IPS DF 6.9 (cell line): ENCODE measurements around the gene TYRO3.
"Not testable (repeated sequence)": the region's sequence is repeated elsewhere in the genome, so short reads cannot be mapped to it uniquely, and the experiment has no call there.

ENCODE experiments used
- DNase-seq: peaks from one replicate; pipeline ENCODE4 v3.0.0-alpha.2; 2013; ENCODE audit warnings: low read depth, low spot score
- H3K27ac ChIP-seq: one replicate; pipeline ENCODE4 v1.5.1; 2013; ENCODE audit warnings: low read length, control low read depth
- H3K27me3 ChIP-seq: 2 replicates; pipeline ENCODE4 v1.6.1; 2013; ENCODE audit warnings: mild to moderate bottlenecking, low read length; ENCODE audit not compliant: control insufficient read depth, insufficient read depth
- H3K36me3 ChIP-seq: 2 replicates; pipeline ENCODE4 v1.6.1; 2013; ENCODE audit warnings: low read length; ENCODE audit not compliant: control insufficient read depth, insufficient read depth
- H3K4me1 ChIP-seq: 2 replicates; pipeline ENCODE4 v1.6.1; 2013; ENCODE audit warnings: low read length; ENCODE audit not compliant: control insufficient read depth, insufficient read depth
- H3K4me3 ChIP-seq: 2 replicates; pipeline ENCODE4 v1.5.1; 2013; ENCODE audit warnings: mild to moderate bottlenecking, low read length
- H3K9me3 ChIP-seq: 2 replicates; pipeline ENCODE4 v1.6.1; 2013; ENCODE audit warnings: low read length, inconsistent platforms; ENCODE audit not compliant: control insufficient read depth, insufficient read depth
- WGBS: extraction: QIAGEN DNeasy Blood & Tissue Kit; methylation state at CpG from one replicate; pipeline ENCODE4 v1.1.7; 2013; ENCODE audit warnings: mixed read lengths, missing lambda C conversion rate; ENCODE audit not compliant: insufficient read length, insufficient coverage; 5-methylcytosine and 5-hydroxymethylcytosine counted together

The TYRO3 gene

DNA sequence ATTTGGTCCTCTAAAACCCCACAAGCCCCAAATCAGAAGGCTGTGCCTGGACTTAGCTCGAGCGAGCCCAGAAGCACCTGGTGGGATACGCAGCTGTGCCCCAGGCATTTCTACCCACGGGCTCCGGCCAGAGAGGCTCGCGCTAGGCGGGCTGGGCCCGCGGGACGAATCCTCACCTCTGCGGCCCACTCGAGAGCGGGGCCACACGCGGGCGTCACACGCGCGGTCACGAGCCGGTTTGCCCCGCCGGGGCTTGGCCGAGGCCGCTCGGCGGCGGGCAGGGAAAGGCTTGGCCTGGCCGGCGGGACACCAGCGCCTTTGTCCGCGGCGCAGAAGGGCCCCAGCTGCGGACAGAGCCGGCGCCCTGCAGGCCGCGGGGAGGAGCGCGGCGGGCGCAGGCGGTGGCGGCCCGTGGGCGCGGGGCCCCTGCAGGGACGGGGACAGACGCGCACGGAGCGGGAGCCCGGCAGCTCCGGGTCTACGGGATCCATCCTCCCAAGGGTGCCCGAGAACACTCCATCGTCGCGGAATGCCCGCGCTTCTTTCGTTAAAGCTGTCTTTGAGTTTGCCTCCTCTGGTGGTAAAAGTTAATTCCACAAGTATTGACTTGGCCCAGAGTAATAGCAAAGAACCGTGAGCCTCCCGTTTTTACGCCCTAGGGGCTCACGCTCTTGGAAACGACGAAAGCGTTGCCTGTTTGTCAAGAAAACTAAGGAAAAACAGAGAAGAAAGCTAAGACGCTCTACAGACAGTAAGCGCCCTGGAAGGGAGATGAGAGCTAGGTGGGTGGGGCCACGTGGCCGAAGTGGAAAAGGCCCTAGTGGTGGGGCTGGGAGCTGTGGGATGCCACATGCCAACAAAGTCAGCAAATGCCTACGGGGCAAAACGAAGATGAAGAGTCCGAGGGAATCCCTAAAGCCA is 26.4 kb downstream of the TYRO3 start:
- H3K9me3 ChIP-seq = no peaks in the 10 kb centered on the region
- H3K27ac ChIP-seq = no peak overlapping the region
- DNase-seq = no peak
- H3K4me1 ChIP-seq = no peaks in the 10 kb centered on the region
- H3K27me3 ChIP-seq = no peaks in the 10 kb centered on the region
- no CpG with 5 or more reads among the region's 78 CpGs for WGBS
- H3K4me3 ChIP-seq = peak overlapping the region; percentile 43; the same call in 1 of the 2 replicates
- no peaks in the 10 kb centered on the region for H3K36me3 ChIP-seq

DNA sequence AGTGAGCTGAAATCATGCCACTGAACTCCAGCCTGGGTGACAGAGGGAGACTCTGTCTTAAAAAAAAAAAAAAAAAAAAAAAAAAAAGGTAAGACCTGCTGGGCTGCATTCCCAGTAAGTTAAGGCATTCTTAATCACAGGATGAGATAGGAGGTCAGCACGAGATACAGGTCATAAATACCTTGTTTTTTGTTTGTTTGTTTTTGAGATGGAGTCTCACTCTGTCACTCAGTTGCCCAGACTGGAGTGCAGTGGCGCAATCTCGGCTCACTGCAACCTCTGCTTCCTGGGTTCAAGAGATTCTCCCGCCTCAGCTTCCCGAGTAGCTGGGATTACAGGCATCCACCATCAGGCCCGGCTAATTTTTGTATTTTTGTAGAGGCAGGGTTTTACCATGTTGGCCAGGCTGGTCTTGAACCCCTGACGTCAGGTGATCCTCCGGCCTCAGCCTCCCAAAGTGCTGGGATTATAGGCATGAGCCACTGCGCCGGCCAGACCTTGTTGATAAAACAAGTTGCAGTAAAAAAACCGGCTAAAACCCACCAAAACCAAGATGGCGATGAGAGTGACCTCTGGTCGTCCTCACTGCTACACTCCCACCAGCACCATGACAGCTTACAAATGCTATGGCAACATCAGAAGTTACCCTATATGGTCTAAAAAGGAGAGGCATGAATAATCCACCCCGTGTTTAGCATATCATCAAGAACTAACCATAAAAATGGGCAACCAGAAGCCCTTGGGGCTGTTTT is 27.7 kb downstream of the TYRO3 start:
- not testable (repeated sequence) for DNase-seq, H3K4me1 ChIP-seq, H3K27ac ChIP-seq, H3K36me3 ChIP-seq, H3K27me3 ChIP-seq, H3K4me3 ChIP-seq, H3K9me3 ChIP-seq
- WGBS = no CpG with 5 or more reads among the region's 14 CpGs

DNA sequence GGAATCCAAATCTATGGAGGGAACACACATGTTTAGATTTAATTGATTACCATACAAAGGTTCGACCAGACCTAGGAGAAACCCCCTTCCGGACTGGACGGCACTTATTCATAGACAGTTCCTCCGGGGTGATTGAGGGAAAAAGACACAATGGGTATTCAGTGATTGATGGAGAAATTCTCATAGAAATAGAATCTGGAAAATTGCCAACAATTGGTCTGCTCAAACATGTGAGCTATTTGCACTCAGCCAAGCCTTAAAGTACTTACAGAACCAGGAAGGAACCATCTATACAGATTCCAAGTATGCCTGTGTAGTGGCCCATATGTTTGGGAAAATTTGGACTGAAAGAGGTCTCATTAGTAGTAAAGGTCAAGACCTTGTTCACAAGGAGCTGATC is 30.0 kb downstream of the TYRO3 start:
- H3K27me3 ChIP-seq, H3K9me3 ChIP-seq, H3K27ac ChIP-seq, DNase-seq, H3K4me1 ChIP-seq, H3K36me3 ChIP-seq, H3K4me3 ChIP-seq: not testable (repeated sequence)
- WGBS = no CpG with 5 or more reads among the region's 4 CpGs

DNA sequence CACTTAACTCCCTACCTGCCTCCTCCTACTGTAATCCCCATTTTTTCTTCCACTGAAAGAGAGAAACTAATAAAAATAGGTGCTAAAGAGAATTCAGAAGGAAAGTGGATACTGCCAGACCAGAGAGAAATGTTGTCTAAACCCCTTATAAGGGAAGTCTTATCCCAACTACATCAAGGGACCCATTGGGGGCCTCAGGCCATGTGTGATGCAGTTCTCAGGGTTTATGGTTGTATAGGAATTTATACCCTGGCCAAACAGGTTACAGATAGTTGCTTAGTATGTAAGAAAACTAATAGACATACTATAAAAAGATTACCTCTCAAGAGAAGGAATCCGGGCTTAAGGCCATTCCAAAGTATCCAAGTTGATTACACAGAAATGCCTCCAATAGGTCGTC is 30.6 kb downstream of the TYRO3 start:
- DNase-seq, H3K27ac ChIP-seq, H3K9me3 ChIP-seq, H3K36me3 ChIP-seq, H3K4me3 ChIP-seq, H3K4me1 ChIP-seq, H3K27me3 ChIP-seq: not testable (repeated sequence)
- WGBS = no CpG with 5 or more reads among the region's 2 CpGs

DNA sequence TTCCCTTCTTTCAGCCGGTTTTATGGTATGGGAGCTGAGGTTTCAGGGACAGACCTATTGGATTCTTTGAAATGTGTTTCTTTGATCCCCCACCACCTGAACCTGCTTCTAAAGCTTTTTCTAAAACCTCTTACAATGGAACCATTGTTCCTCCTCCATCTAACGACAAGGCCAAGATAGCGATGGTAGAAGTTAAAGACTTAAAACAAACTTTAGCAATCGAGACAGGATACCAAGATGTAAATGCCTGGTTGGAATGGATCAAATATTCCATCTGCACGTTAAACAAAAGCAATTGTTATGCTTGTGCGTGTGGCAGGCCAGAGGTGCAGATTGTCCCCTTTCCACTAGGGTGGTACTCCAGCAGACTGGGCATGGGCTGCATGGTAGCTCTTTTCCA is 32.2 kb downstream of the TYRO3 start:
- not testable (repeated sequence) for DNase-seq, H3K27me3 ChIP-seq, H3K36me3 ChIP-seq, H3K9me3 ChIP-seq, H3K27ac ChIP-seq, H3K4me1 ChIP-seq, H3K4me3 ChIP-seq
- no CpG with 5 or more reads among the region's 6 CpGs for WGBS

DNA sequence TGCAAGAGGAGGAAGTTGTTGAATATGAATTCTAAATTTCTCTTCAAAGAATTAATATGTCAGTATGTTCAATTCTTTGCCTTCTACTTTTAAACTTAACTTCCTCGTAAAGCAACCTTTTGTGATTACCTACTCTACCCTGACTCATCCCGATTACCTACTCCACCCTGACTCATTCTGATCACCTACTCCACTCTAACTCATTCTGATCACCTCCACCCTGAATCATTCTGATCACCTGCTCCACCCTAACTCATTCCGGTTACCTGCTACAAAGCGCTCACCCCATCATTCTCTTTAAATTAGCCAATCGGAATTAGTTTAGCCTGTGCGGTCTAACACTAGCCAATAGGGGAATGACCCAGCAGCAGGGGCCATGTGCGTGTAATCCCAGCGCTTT is 33.7 kb downstream of the TYRO3 start:
- not testable (repeated sequence) for H3K4me3 ChIP-seq, H3K27me3 ChIP-seq, DNase-seq, H3K27ac ChIP-seq, H3K4me1 ChIP-seq, H3K9me3 ChIP-seq, H3K36me3 ChIP-seq
- no CpG with 5 or more reads among the region's 8 CpGs for WGBS

DNA sequence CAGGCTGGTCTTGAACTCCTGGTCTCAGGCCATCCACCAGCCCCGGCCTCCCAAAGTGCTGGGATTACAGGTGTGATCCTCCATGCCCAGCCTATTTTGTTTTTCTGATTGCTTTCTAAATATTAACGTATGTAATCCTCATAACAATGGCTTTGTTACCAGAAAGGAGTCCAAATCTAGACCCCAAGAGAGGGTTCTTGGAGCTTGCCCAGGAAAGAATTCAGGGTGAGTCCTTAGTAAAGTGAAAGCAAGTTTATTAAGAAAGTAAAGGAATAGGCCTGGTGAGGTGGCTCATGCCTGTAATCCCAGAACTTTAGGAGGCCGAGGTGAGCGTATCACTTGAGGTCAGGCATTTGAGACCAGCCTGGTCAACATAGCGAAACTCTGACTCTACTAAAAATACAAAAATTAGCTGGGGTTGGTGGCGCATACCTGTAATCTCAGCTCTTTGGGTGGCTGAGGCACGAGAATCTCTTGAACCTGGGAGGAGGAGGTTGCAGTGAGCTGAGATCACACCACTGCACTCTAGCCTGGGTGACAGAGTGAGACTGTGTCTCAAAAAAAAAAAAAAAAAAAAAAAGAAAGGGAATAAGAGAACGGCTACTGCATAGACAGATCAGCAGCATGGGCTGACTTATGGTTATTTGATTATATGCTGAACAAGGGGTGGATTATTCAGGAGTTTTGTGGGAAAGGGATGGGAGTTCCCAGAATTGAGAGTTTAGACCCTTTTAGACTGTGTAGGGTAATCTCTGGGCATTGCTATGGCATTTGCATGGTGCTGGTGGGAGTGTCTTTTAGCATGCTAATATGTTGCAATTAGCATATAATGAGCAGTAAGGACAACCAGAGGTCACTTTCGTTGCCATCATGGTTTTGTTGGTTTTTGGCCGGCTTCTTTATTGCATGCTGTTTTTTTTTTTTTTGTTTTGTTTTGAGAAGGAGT is 36.1 kb downstream of the TYRO3 start:
- no peak overlapping the region for H3K27ac ChIP-seq
- H3K27me3 ChIP-seq = no peaks in the 10 kb centered on the region
- DNase-seq = no peak
- H3K4me3 ChIP-seq = no peak overlapping the region
- H3K36me3 ChIP-seq = no peaks in the 10 kb centered on the region
- no peaks in the 10 kb centered on the region for H3K4me1 ChIP-seq
- WGBS = no CpG with 5 or more reads among the region's 10 CpGs
- no peaks in the 10 kb centered on the region for H3K9me3 ChIP-seq

DNA sequence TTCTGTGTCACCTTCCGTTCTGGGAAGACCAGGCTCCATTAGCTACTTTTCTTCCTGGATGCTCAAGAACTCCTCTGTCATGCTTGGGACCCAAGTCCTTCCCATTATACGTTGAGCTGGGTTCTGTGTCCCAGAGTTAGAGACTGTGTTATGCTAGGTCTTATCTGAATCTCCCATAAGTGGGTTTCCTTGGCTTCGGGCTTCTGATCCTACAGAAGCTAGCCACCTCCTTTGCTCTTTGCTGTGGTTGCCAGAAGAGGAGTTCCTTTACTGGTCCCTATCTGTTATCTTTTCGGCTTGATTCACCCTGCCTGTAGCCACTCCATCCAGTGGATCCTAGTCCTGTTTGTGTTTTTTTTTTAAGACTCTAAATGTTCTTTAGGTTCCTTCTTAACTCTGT is 38.0 kb downstream of the TYRO3 start:
- Histone ChIP-seq H3K4me1 (no peaks in the 10 kb centered on the region), H3K36me3 (no peaks in the 10 kb centered on the region; the same call in 1 of the 2 replicates), H3K27me3 (no peaks in the 10 kb centered on the region), H3K9me3 (peaks cover 1% of the 10 kb centered on the region; the same call in 1 of the 2 replicates), H3K4me3 (no peak overlapping the region), H3K27ac (no peak overlapping the region)
- no peak for DNase-seq
- WGBS = no CpG with 5 or more reads among the region's 4 CpGs

DNA sequence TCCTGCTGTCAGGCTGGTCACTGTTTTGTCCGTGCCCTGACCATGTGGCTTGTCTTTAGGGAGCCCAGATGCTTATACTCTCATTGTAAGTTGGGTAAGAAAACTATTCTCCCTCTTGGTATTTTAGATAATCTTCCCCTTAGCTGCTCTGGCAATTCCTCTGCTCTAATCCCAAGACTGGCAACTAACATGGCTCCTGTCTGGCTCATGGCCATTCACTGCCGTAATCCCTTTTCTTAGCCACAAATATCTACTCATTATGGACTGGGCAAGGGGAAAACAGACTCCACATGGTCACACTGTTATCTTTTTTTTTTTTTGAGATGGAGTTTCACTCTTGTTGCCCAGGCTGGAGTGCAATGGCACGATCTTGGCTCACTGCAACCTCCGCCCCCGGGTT is 38.8 kb downstream of the TYRO3 start:
- Histone ChIP-seq H3K27me3 (no peaks in the 10 kb centered on the region), H3K4me1 (no peaks in the 10 kb centered on the region), H3K4me3 (no peak overlapping the region), H3K27ac (no peak overlapping the region), H3K9me3 (peaks cover 1% of the 10 kb centered on the region; the same call in 1 of the 2 replicates), H3K36me3 (no peaks in the 10 kb centered on the region; the same call in 1 of the 2 replicates)
- no CpG with 5 or more reads among the region's 5 CpGs for WGBS
- DNase-seq = no peak

DNA sequence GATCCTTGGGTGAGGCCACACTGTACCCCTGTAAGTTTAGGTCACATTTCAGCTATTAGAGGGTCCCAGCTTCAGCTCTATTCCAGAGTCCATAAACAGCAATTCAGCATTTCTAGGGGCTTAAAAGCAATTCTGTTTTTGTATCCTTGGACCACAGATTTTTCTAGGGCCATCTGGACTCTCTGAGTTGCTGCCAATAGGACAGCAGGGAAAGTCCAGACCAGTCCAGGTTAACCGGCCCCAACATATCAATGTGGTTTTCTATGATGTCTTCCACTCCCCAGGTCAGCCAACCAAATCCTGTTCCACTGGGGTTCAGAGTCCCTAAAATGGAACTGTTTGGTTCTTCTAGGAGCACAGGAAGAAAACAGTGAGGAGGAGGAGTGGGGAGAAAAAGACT is 40.0 kb downstream of the TYRO3 start:
- no peak for DNase-seq
- WGBS = no CpG with 5 or more reads among the region's 1 CpG
- Histone ChIP-seq H3K27ac (no peak overlapping the region), H3K27me3 (no peaks in the 10 kb centered on the region), H3K36me3 (no peaks in the 10 kb centered on the region; the same call in 1 of the 2 replicates), H3K9me3 (peaks cover 1% of the 10 kb centered on the region; the same call in 1 of the 2 replicates), H3K4me1 (no peaks in the 10 kb centered on the region), H3K4me3 (no peak overlapping the region)
